Measurements from ENCODE around the gene CD84.

Gene CD84

DNA sequence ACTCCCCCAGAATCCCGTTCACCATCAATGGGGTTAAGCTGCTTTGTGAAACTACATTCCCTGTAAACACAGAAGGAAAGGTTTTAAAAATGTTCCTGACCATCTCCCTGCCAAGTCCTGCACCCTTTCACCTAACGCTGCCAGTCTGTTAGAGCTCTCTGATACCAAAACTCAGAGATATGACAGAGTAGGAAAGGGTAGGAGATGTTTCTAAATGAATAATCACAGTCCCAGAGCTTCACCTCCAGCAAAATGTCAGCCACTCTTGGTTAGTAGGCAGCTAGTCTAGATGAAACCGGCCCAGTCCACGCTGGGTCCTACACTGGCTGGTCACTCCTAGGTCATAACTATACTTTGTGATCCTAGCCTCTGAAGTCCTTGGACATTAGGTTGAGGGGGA lies 83.0 kb downstream of the CD84 start:
- no peak overlapping the region for H3K4me3 ChIP-seq (ENCODE audit: low read depth in 1 of 5, low read length in 5 of 5)
- H3K9me3 ChIP-seq (ENCODE audit: control insufficient read depth in 5 of 5, low read length in 5 of 5): peaks cover 0 to 6% (median 3%) of the 10 kb centered on the region in 5 donors
- H3K9ac ChIP-seq (ENCODE audit: low read length in 5 of 5): no peak overlapping the region
- no peaks in the 10 kb centered on the region for H3K27me3 ChIP-seq (ENCODE audit: control insufficient read depth in 5 of 5, insufficient read depth in 4 of 5, low read length in 5 of 5)
- H3K27ac ChIP-seq (ENCODE audit: low read depth, low read length): no peak overlapping the region
- H3K4me1 ChIP-seq (ENCODE audit: control insufficient read depth in 5 of 5, insufficient read depth in 5 of 5, low read length in 5 of 5): no peaks in the 10 kb centered on the region
- H3K36me3 ChIP-seq (ENCODE audit: control insufficient read depth in 5 of 5, insufficient read depth in 5 of 5, low read length in 5 of 5): no peaks in the 10 kb centered on the region

DNA sequence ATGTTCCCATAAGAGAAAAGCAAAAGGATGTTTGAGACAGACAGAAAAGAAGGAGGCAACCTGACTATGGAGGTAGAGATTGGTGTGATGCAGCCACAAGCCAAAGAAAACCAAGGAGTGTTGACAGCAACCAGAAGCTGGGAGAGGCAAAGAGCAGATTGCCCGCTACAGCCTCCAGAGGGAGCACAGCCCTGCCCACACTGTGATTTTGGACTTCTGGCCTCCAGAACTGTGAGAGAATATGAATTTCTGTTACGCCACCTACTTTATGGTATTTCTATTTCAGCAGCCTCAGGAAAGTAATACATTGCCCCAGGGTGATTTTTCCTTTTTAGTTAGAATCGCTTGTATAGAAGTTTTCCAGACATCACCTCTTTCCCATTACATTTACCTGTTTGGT lies 84.7 kb downstream of the CD84 start:
- no peaks in the 10 kb centered on the region for H3K4me1 ChIP-seq (ENCODE audit: control insufficient read depth in 5 of 5, insufficient read depth in 5 of 5, low read length in 5 of 5)
- H3K4me3 ChIP-seq (ENCODE audit: low read depth in 1 of 5, low read length in 5 of 5): no peak overlapping the region
- H3K27me3 ChIP-seq (ENCODE audit: control insufficient read depth in 5 of 5, insufficient read depth in 4 of 5, low read length in 5 of 5): no peaks in the 10 kb centered on the region
- no peaks in the 10 kb centered on the region for H3K36me3 ChIP-seq (ENCODE audit: control insufficient read depth in 5 of 5, insufficient read depth in 5 of 5, low read length in 5 of 5)
- H3K9ac ChIP-seq (ENCODE audit: low read length in 5 of 5): no peak overlapping the region
- H3K9me3 ChIP-seq (ENCODE audit: control insufficient read depth in 5 of 5, low read length in 5 of 5): peaks cover 0 to 6% (median 3%) of the 10 kb centered on the region in 5 donors
- no peak overlapping the region for H3K27ac ChIP-seq (ENCODE audit: low read depth, low read length)

DNA sequence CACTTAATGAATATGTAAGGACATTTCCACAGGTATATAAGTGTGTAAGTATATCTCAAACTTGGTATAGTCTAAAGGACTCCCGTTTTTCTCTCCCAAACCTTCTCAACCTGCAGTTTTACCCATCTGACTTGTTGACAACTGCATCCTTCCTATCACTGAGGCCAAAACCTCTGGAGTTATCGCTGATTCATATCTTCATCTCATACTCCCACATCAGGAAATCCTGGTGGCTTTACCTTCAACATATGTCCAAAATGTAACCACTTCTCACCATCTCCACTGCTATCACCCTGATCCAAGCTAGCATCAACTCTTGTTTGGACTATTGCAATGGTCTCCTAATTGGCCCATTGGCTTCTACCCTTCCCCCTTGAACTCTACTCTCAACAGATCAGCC lies 86.7 kb downstream of the CD84 start:
- Histone ChIP-seq H3K27ac (ENCODE audit: low read depth, low read length) (no peak overlapping the region), H3K9me3 (ENCODE audit: control insufficient read depth in 5 of 5, low read length in 5 of 5) (peaks cover 0 to 3% (median 0%) of the 10 kb centered on the region in 5 donors), H3K4me3 (ENCODE audit: low read depth in 1 of 5, low read length in 5 of 5) (no peak overlapping the region), H3K4me1 (ENCODE audit: control insufficient read depth in 5 of 5, insufficient read depth in 5 of 5, low read length in 5 of 5) (no peaks in the 10 kb centered on the region), H3K27me3 (ENCODE audit: control insufficient read depth in 5 of 5, insufficient read depth in 4 of 5, low read length in 5 of 5) (peaks cover 0 to 2% (median 0%) of the 10 kb centered on the region in 5 donors), H3K9ac (ENCODE audit: low read length in 5 of 5) (no peak overlapping the region), H3K36me3 (ENCODE audit: control insufficient read depth in 5 of 5, insufficient read depth in 5 of 5, low read length in 5 of 5) (no peaks in the 10 kb centered on the region)

DNA sequence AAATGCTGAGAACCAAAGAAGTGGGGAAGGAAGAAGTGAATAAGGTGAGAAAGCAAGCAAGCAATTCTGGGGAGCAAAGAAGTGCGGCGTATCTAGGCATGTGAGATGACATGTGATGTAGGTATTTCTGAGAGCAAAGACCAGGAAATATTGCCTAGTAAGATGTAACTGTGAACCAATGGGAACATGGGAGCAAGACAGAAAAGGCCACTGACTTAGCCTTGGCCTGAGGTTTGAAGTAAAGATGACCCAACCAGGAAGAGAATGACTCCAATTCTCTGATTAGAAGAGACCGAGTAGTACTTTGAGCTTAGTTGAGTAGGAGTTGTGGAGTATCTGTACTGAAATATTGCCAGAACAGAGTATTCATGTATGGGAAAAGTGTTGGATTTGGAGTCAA lies 87.3 kb downstream of the CD84 start:
- no peak overlapping the region for H3K27ac ChIP-seq (ENCODE audit: low read depth, low read length)

More for the DNA sequence above, 87.3 kb downstream of the CD84 start:
- Histone ChIP-seq H3K27me3 (ENCODE audit: control insufficient read depth in 5 of 5, insufficient read depth in 4 of 5, low read length in 5 of 5) (peaks cover 0 to 2% (median 0%) of the 10 kb centered on the region in 5 donors), H3K9me3 (ENCODE audit: control insufficient read depth in 5 of 5, low read length in 5 of 5) (peaks cover 0 to 3% (median 0%) of the 10 kb centered on the region in 5 donors), H3K4me3 (ENCODE audit: low read depth in 1 of 5, low read length in 5 of 5) (no peak overlapping the region), H3K4me1 (ENCODE audit: control insufficient read depth in 5 of 5, insufficient read depth in 5 of 5, low read length in 5 of 5) (no peaks in the 10 kb centered on the region), H3K36me3 (ENCODE audit: control insufficient read depth in 5 of 5, insufficient read depth in 5 of 5, low read length in 5 of 5) (no peaks in the 10 kb centered on the region), H3K9ac (ENCODE audit: low read length in 5 of 5) (no peak overlapping the region)

Data from subcutaneous abdominal adipose tissue (tissue), 5 donors.